Stimulated activated CD4-positive, alpha-beta T cell treated with anti-CD3 and anti-CD28 coated beads, Interleukin-2, amount 100 ng/mL, for 24 hours (primary cell): ENCODE measurements around the gene CCDC8.
"Not testable (repeated sequence)": the region's sequence is repeated elsewhere in the genome, so short reads cannot be mapped to it uniquely, and the experiment has no call there.

Experiments used
- DNase-seq, 2 donors: peaks; one replicate each; pipeline ENCODE4 v3.0.0-alpha.2; 2020

CCDC8 gene

GRCh38 chr19:46397801-46398479, 15.4 kb downstream of the CCDC8 start:
- DNase-seq, result not testable (repeated sequence)

- DNase-seq, result no peak
Observed at GRCh38 chr19:46394402-46394797, 19.0 kb downstream of the CCDC8 start.

- DNase-seq, result no peak
Observed at GRCh38 chr19:46393456-46394401, 19.6 kb downstream of the CCDC8 start.

DNA sequence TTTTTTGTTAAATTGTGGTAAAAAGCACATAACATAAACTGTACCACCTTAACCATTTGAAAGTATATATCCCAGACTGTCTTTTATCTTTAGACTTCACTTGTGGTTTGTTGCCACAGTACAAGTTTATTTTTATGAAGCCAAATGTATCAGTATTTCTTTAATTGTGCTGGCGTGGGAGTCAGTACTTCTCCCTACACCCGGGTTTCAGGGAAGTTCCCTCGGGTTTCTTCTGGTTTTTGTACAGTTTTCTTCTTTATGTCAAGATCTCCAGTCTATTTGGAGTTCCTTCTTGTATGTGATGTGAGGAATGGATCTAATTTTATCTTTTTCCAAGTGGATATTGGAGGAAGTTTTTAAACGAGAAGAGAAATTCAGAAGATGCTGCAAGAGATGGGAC, 20.5 kb downstream of the CCDC8 start:
- no peak for DNase-seq

GRCh38 chr19:46392252-46392801, 21.0 kb downstream of the CCDC8 start:
- DNase-seq, result no peak

DNA sequence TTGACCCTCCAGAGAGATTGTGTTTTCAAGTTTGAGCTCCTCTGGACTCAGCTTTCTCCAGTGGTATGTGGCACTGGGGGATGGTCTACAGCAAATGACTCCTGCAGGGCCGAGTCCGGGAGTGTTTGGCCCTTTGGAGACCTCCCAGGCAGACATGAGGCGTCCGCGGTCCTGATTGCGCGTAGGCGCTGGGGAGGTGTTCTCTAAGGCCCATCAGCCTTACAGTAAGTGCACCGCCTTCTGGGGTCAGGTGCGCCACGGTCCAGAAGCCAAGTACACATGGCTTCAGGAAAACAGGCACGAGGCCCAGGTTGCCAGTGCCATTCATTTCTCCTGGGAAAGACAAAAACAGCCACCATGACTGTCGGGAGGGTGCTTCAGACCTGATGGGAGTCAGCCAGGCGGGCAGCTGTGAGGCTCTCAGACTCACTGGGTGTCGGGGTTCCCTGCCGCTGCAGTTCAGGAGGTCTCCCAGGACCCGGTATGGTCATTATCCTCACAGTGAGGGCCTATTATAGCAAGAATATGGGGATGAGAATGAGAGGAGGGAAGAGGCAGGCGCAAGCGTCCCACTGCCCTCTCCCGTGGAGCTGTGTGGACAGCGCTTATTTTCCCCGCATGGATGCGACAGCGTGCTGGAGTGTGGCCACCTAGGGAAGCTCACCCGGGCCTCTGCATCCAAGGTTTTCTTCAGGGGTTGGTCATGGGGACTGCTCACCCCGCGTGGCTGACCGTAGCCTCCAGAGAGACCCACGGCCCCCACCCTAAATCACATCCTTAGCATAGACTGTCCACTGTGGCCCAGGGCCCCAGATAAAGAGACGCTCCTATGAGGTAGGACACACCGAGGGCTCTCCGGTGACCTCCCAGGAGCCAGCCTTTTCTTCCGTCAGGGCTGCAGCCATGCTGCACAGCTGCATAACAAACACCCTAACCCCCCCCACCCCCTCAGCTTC, 21.8 kb downstream of the CCDC8 start:
- DNase-seq, result no peak

DNA sequence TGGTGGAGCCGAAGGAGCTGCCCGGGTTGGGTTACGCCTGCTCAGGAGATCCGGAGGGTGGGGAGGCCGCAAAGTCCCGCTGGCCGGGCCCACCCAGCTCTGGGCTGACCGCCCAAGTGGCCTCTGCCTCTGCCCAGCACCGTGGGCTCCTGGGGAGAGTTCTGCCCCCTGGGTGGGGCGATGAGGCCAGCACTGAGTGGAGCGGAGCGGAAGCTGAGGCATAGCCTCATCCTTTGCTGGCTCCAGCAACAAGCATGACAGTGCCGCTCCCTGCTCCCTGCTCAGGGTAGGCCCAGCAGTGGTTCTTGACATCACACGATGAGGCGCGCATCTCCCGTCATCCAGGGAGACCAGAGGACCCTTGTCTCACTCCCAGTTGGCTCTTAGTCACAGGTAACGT, 22.5 kb downstream of the CCDC8 start:
- no peak for DNase-seq

GRCh38 chr19:46390121-46390858, 23.1 kb downstream of the CCDC8 start:
- no peak for DNase-seq

- DNase-seq, result no peak
Observed at GRCh38 chr19:46388311-46389095, 24.9 kb downstream of the CCDC8 start.

- DNase-seq, result no peak
Observed at GRCh38 chr19:46387713-46388130, 25.6 kb downstream of the CCDC8 start.

DNA sequence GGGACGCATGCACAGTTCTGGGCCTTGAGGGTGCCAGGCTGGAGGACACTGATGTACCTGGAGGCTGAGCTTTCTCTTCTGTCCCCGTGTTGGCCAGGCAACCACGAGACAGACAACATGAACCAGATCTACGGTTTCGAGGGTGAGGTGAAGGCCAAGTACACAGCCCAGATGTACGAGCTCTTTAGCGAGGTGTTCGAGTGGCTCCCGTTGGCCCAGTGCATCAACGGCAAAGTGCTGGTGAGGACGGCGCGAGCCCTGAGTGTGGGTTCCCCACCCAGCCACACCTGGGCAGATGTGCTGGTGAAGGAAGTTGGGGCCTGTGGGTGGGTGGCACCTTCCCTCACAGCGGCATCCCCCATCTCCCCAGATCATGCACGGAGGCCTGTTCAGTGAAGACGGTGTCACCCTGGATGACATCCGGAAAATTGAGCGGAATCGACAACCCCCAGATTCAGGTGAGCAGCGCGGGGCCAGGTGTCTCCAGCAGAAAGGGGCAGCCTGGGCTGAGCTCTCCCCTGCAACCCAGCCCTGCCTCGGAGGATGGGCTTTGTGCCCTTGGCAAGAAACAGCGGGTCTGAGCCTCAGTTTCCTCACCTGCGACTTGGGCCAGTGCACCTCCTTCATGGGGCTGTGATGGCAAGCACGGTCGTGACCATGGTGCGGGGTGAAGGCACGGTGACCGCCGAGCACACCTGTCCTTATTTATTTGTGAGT, 26.2 kb downstream of the CCDC8 start:
- no peak for DNase-seq

DNA sequence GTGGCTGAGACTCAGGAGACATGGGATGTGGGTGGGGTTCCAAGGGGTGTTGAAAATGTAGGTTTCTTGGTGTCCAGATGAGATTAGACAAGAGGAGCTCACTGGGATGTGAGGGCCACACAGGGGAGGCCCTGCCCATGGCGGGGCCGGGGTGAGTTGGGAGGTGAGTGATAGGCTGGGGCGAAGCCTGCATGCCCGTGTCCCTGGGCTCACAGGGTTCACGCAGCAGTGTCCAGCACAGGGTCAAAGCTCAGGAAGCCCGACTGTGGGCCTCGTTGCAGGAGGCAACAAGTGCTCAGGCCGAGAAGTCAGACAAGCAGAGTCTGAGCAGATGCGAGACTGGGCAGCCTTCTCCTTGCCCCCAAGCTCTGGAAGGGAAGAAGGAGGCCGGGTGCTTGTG, 27.2 kb downstream of the CCDC8 start:
- no peak for DNase-seq

- no peak for DNase-seq
Observed at GRCh38 chr19:46385636-46386035, 27.7 kb downstream of the CCDC8 start.

DNA sequence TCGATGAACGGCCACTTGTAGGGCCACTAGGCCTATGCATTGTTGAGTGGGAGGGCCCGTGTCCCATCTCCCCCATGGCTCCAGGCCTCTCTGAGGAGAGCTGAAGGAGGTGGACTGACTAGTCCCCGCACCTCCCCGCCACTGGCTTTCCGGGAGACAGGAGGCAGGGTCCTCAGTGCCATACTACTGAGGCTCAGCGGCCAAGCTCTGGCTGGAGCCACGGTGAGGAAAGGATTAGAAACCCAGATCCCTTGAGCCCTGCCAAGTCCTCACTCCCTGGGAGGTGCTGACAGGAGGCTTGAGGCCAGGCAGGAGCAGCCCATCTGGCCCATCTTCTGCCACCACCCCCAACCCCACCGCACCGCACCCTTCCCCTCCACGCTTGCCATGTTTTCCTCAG, 29.0 kb downstream of the CCDC8 start:
- no peak for DNase-seq

DNA sequence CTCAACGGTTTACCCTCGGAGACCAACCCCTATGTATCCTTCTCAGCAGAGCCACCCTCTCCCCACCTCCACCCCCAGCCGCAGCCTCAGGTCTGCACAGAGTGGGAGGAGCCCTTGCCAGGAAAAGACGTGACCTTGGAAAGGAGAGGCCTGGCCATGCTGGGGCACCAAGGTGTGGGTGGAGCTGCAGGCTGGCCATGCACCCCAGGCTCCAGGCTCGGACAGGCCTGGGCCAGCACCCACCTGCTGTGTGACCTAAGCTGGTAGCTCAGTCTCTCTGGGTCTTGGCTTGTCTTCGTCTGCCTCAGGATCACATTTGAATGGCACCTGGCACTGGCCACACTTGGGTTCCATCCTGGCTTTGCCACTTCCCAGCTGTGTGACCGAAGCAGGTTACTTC, 29.5 kb downstream of the CCDC8 start:
- DNase-seq, result no peak

- no peak for DNase-seq
Observed at GRCh38 chr19:46383171-46383815, 30.1 kb downstream of the CCDC8 start.

- no peak for DNase-seq
Observed at GRCh38 chr19:46381756-46382345, 31.5 kb downstream of the CCDC8 start.

DNA sequence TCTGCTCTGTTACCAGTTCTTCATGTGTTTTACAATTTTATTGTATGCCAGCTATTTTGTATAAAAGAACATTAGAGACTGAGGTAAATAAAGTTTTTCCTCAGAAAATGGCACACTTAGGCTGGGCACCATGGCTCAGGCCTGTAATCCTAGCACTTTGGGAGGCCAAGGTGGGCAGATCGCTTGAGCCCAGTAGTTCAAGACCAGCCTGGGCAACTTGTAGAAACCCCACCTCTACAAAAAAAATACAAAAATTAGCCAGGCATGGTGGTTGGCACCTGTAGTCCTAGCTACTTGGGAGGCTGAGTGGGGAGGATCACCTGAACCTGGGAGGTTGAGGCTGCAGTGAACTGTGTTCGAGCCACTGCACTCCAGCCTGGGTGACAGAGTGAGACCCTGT, 32.0 kb downstream of the CCDC8 start:
- no peak for DNase-seq

- DNase-seq, result no peak
Observed at GRCh38 chr19:46380690-46381089, 32.7 kb downstream of the CCDC8 start.

DNA sequence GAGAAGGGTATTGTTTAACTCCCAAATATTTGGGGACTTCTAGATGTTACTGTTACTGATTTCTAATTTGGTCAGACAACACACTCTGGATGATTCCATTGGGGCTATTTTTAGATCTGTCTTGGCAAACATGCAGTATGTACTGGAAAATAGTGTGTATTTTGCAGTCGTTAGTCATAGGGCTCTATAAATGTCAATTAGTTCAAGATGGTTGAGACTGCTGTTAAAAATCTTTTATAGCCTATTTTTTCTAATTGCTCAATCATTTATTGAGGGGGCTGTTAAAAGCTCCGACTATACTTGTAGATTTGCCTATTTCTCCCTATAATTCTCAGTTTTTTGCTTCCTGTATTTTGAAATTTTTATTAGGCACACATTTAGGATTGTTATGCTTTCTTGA, 35.1 kb downstream of the CCDC8 start:
- DNase-seq, result no peak
